ENCODE data around the gene DHPS.
A peak's percentile ranks its signal among the peaks of the same experiment; 100 is the strongest.
"Not testable (repeated sequence)": the region's sequence is repeated elsewhere in the genome, so short reads cannot be mapped to it uniquely, and the experiment has no call there.

Gene DHPS

GRCh38 chr19:12681074-12681987 is at the start of gene DHPS:
TSS of gene DHPS (minus strand) at chr19:12681880. CDS start at chr19:12681766, 114 bp downstream.
- peak; percentile 97 for DNase-seq (ENCODE audit: low read depth)

GRCh38 chr19:12731337-12731736 is 49.7 kb upstream of the DHPS start:
- DNase-seq (ENCODE audit: low read depth), result no peak

GRCh38 chr19:12730064-12730463 is 48.4 kb upstream of the DHPS start:
- DNase-seq (ENCODE audit: low read depth), result no peak

GRCh38 chr19:12727745-12728433 is 46.2 kb upstream of the DHPS start:
- DNase-seq (ENCODE audit: low read depth), result no peak

GRCh38 chr19:12726988-12727316 is 45.3 kb upstream of the DHPS start:
- DNase-seq (ENCODE audit: low read depth), result no peak

- DNase-seq (ENCODE audit: low read depth), result not testable (repeated sequence)
Observed at GRCh38 chr19:12725612-12726011, 43.9 kb upstream of the DHPS start.

- DNase-seq (ENCODE audit: low read depth), result peak; percentile 37
Observed at GRCh38 chr19:12723641-12724426, 42.2 kb upstream of the DHPS start, which contains the start of gene TNPO2. TSS of gene TNPO2 (minus strand) at chr19:12723932. CDS start at chr19:12720977, 2,955 bp downstream.

GRCh38 chr19:12723381-12723640 is 41.6 kb upstream of the DHPS start:
- DNase-seq (ENCODE audit: low read depth), result no peak

GRCh38 chr19:12722566-12723380 is 41.1 kb upstream of the DHPS start:
- DNase-seq (ENCODE audit: low read depth), result peak; percentile 98

- DNase-seq (ENCODE audit: low read depth), result peak; percentile 74
Observed at GRCh38 chr19:12721656-12722565, 40.2 kb upstream of the DHPS start.

- no peak for DNase-seq (ENCODE audit: low read depth)
Observed at GRCh38 chr19:12720851-12721655, 39.4 kb upstream of the DHPS start.

GRCh38 chr19:12720296-12720695 is 38.6 kb upstream of the DHPS start:
- no peak for DNase-seq (ENCODE audit: low read depth)

- DNase-seq (ENCODE audit: low read depth), result no peak
Observed at GRCh38 chr19:12715929-12716328, 34.2 kb upstream of the DHPS start.

GRCh38 chr19:12715102-12715501 is 33.4 kb upstream of the DHPS start:
- no peak for DNase-seq (ENCODE audit: low read depth)

GRCh38 chr19:12713304-12713703 is 31.6 kb upstream of the DHPS start:
- not testable (repeated sequence) for DNase-seq (ENCODE audit: low read depth)

- not testable (repeated sequence) for DNase-seq (ENCODE audit: low read depth)
Observed at GRCh38 chr19:12712077-12712476, 30.4 kb upstream of the DHPS start.

- no peak for DNase-seq (ENCODE audit: low read depth)
Observed at GRCh38 chr19:12711187-12711586, 29.5 kb upstream of the DHPS start.

GRCh38 chr19:12708641-12709040 is 27.0 kb upstream of the DHPS start:
- no peak for DNase-seq (ENCODE audit: low read depth)

GRCh38 chr19:12706332-12706718 is 24.6 kb upstream of the DHPS start:
- DNase-seq (ENCODE audit: low read depth), result no peak

Measured in fibroblast of the conjunctiva (primary cell).